Stimulated activated CD8-positive, alpha-beta memory T cell treated with anti-CD3 and anti-CD28 coated beads, Interleukin-2, amount 100 ng/mL, for 1 hour (primary cell): ENCODE data around the gene MRTFB.

Experiments used
- DNase-seq, 2 donors: peaks; one replicate each; pipeline ENCODE4 v3.0.0-alpha.2; 2020; ENCODE audit warnings: low read depth in 2 of 2

MRTFB gene

GRCh38 chr16:14186007-14186794 is 115.1 kb downstream of the MRTFB start:
- DNase-seq: no peak

GRCh38 chr16:14186795-14187221 is 115.7 kb downstream of the MRTFB start:
- DNase-seq: no peak

GRCh38 chr16:14187517-14188338 is 116.6 kb downstream of the MRTFB start:
- no peak for DNase-seq

GRCh38 chr16:14193316-14193871 is 122.3 kb downstream of the MRTFB start:
- no peak for DNase-seq

GRCh38 chr16:14194721-14195120 is 123.6 kb downstream of the MRTFB start:
- DNase-seq: no peak

- no peak for DNase-seq
These were observed 124.9 kb downstream of the MRTFB start for GRCh38 chr16:14196011-14196410.

GRCh38 chr16:14196539-14196938 is 125.4 kb downstream of the MRTFB start:
- DNase-seq: no peak

GRCh38 chr16:14198012-14198411 is 126.9 kb downstream of the MRTFB start:
- DNase-seq: no peak

GRCh38 chr16:14198572-14198971 is 127.5 kb downstream of the MRTFB start:
- DNase-seq: no peak

GRCh38 chr16:14199199-14199598 is 128.1 kb downstream of the MRTFB start:
- no peak for DNase-seq

- DNase-seq: no peak
These were observed 128.5 kb downstream of the MRTFB start for GRCh38 chr16:14199624-14200023.

GRCh38 chr16:14202095-14202494 is 131.0 kb downstream of the MRTFB start:
- DNase-seq: no peak

GRCh38 chr16:14202697-14203096 is 131.6 kb downstream of the MRTFB start:
- no peak for DNase-seq

- DNase-seq: no peak
These were observed 132.0 kb downstream of the MRTFB start for GRCh38 chr16:14203166-14203565.

GRCh38 chr16:14205666-14206065 is 134.5 kb downstream of the MRTFB start:
- no peak for DNase-seq

GRCh38 chr16:14211856-14212543 is 140.9 kb downstream of the MRTFB start:
- DNase-seq: no peak

GRCh38 chr16:14215941-14216340 is 144.8 kb downstream of the MRTFB start:
- DNase-seq: no peak

GRCh38 chr16:14219983-14220382 is 148.9 kb downstream of the MRTFB start:
- no peak for DNase-seq

- no peak for DNase-seq
These were observed 152.5 kb downstream of the MRTFB start for GRCh38 chr16:14223632-14224031.

GRCh38 chr16:14225457-14225856 is 154.3 kb downstream of the MRTFB start:
- DNase-seq: no peak

GRCh38 chr16:14232106-14232864 is 161.2 kb downstream of the MRTFB start:
- DNase-seq: no peak
